ENCODE measurements around the gene SERPINH1.

Gene SERPINH1

DNA sequence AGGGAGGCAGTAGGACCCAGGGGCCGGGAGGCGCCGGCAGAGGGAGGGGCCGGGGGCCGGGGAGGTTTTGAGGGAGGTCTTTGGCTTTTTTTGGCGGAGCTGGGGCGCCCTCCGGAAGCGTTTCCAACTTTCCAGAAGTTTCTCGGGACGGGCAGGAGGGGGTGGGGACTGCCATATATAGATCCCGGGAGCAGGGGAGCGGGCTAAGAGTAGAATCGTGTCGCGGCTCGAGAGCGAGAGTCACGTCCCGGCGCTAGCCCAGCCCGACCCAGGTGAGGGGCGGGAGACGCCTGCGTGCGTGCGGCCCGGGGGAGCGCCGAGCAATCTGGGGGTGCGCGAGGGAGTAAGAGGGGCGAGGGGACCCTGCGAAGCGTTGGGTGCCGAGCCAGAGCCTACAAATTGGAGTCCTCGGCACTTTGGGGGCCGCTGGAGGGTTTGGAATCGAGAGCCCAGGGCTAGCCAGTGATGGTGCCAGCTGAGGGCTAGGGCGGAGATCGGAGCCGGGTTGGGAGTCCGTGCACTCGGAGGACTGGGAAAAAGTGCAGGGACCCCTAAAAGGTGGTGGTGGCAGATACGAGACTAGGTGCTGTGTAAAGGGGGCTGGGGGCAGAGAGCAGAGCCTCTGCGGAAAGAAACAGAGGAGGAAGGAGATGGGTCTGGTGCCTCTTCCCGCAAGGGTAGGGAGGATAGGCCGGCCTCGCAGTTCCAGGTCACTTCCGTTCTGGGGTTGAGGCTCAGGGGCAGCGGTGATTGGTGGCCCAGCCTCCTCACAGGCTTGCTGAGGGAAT, at the start of gene SERPINH1:
TSS of gene SERPINH1 (plus strand) at position 206 of the 788 bp plus-strand sequence. CDS start 4,097 bp downstream, outside the sequence.
- TF ChIP-seq POLR2A (IDR thresholded peaks at IDR 0.05; ENCODE audit: low read depth, low read length) = peak; percentile 95
- FAIRE-seq = no peak

DNA sequence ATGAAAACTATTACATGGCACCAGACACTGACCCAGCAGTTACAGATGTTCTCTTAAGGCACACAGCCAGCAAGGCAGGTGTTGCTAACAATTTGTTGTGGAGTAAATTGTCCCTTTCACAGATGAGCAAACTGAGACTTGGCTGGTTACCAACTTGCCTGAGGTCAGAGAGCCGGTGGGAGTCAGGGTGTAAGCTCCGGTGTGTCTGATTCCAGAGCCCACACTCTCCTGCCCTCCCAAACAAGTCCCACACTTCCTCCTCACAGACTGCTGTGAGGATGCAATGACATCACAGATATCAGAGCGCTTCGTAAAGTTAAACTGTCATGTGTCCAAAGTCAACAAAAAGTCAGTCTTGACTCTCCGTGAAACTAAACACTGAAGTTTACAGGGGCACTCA, 48.8 kb upstream of the SERPINH1 start:
- no peak for DNase-seq (ENCODE audit: insufficient read length, low spot score)
- no peak for FAIRE-seq
- TF ChIP-seq POLR2A (IDR thresholded peaks at IDR 0.05; ENCODE audit: low read depth, low read length) = no peak

More for the DNA sequence above, at the start of gene SERPINH1:
- peak; percentile 92 for DNase-seq (ENCODE audit: insufficient read length, low spot score)

DNA sequence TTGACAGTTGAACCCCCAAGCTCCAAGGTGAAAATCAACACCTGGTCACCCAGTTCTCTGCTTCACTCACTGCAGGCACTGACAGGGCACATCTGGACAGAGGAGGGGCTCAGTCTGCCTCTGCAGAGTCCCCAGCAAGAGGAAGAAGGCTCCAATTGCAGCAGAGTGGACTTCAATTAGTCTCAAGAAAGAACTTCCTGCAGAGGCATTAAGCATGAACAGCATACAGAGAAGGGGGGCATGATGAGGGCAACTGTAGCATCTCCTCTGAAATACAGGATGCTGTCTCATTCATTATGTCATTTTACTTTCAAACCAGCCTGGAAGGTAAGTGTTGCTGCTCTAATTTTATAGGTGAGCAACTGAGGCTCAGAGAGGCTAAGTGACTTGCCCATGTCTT, 47.5 kb upstream of the SERPINH1 start:
- DNase-seq (ENCODE audit: insufficient read length, low spot score) = no peak
- no peak for TF ChIP-seq POLR2A (IDR thresholded peaks at IDR 0.05; ENCODE audit: low read depth, low read length)
- FAIRE-seq = no peak

DNA sequence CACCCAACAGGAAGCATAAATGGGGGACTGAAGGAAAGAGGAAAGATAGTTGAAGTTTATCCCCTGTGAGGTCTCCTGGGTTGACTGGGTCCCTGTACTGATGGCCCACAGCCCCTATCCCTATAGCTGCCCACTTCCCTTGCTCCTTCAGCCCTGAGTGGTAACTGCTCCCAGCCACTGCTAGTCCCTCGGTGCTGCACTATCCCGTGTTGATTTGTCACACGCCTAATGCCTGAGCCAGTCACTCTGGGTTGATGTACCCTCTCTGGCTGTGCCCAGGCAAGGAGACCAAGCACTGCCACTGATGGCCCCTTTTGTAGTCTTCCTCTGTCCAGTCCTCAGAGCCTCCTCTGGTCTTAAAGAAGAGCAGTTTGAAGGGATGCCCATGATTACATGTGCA, 45.9 kb upstream of the SERPINH1 start:
- DNase-seq (ENCODE audit: insufficient read length, low spot score) (no peak), FAIRE-seq (no peak)
- no peak for TF ChIP-seq POLR2A (IDR thresholded peaks at IDR 0.05; ENCODE audit: low read depth, low read length)

DNA sequence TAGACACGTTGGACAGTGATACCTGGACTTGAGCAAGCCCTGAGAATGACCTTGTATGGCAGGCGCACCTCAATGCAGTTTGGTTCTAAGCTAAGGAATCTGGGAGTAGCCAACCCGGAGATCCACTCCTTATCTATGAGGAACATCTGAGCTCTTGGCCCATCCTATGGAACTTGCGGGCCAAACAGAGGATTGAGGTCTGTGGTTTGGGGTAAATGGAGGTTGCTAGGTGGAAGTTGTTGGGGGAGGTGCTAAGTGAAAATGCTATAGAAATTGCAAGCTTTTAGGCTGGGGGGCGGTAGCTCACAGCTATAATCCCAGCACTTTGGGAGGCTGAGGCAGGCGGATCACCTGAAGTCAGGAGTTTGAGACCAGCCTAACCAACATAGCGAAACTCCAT, 45.2 kb upstream of the SERPINH1 start:
- no peak for TF ChIP-seq POLR2A (IDR thresholded peaks at IDR 0.05; ENCODE audit: low read depth, low read length)
- DNase-seq (ENCODE audit: insufficient read length, low spot score) (no peak), FAIRE-seq (no peak)

DNA sequence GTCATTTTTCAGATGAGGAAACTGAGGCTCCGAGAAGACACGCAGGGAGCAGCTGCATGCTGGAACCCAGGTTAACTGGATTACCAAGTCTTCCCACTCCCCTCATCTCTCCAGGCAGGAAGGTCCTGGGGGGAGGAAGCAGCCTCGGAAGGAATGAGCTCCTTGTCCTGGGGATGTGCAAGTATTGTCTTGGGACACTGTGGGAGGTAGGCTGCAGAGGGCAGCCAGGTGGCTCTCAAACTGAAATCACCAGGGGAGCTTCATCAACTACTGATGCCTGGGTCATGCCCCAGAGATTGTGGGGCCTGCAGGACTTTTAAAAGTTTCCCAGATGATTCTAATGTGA, 43.9 kb upstream of the SERPINH1 start:
- FAIRE-seq (no peak), DNase-seq (ENCODE audit: insufficient read length, low spot score) (no peak)
- no peak for TF ChIP-seq POLR2A (IDR thresholded peaks at IDR 0.05; ENCODE audit: low read depth, low read length)

DNA sequence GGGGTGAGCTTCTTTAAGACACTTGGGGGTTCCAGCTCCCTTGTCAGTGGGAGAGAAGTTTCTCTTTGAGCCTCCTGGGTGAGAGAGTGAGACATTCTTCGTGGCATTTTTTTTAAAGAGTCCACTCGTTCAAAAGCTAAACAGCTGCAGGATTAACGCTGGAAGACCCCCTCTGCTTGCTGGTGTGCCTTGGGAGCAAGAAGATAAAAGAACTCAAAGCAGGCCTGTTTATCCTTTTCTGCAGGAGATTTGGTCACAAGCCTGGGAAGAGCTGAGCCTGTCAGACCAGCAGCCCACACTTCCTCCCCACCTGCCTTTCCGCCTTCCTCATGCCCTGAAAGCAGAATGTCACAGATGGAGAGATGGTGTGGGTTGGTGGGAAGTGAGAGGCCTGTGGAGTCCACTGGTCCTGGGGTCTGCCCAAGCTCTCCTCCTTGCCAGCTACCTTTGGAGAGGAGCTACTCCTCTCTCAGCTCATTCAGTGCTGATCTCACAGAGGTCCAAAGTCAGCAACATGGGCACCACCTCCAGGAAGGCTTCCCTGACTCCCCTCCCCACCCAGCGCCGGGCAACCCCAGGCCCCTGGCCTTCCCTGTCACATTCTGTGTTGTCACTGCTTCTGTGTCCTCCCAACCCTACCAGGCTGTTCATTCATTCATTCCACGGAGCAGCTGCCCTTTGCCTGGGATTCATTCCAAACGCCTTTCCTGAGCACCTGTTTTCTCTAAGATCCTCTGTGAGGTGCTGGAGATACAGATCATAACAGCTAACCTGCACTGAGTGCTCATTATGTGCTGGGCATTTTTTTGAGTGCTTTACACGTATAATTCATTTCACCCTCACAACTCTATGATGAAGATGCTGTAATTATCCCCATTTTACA, 43.0 kb upstream of the SERPINH1 start:
- DNase-seq (ENCODE audit: insufficient read length, low spot score) = no peak
- no peak for FAIRE-seq
- TF ChIP-seq POLR2A (IDR thresholded peaks at IDR 0.05; ENCODE audit: low read depth, low read length) = no peak

DNA sequence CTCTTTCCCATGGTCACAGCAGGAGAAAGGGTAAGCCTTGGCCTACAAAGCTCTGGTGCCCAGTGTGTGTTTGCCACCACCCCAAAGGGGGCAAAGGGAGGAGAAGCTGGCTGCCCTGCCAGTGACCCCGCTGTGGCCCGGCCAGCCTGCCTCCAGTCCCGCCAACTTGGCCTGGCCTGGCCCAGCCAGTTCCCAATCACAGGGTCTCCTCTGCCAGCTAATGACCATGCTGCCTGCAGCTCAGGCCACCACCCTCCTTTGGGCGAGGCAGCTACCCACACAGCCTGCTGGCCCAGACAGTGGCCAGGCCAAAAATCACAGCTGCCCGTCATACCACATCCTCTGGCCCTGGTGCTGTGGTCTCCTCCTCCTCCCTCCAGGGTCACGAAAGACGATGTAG, 41.4 kb upstream of the SERPINH1 start:
- DNase-seq (ENCODE audit: insufficient read length, low spot score) (no peak), FAIRE-seq (no peak)
- TF ChIP-seq POLR2A (IDR thresholded peaks at IDR 0.05; ENCODE audit: low read depth, low read length) = no peak

DNA sequence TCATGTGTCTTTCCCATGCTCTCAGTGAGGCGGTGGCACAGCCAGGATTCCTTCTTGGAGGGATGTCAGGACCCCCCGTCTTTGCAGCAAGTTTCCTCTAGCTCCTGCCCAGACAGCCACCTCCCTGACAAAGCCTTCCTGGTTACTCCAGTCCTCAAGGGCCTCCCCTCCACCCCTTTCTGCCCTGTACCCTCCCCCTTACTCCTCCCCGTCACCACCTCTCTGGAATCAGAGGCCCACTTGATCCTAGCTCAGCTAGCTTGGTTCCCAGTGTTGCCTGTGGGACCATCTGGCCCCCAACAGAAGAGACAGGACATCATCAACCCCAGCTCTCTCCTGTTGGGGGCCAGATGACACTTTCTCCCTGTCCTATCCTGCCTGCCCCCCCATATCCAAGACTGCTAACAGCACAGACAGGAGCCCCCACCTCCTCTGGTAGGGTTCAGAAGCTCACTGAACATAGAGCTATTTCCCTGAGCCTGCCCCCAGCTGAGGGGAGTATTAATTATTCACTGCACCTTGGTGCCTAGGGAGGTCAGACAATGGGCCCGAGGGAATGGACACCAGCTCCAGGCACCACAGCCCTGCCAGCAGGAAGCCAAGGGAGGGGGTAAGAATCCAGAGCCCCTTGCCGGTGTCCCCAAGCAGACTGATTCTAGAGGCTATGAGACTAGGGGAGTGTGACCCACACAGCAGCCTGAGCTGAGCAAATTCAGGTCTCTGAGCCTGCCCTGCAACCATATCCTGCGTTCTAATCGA, 39.6 kb upstream of the SERPINH1 start:
- DNase-seq (ENCODE audit: insufficient read length, low spot score) = no peak
- no peak for FAIRE-seq
- no peak for TF ChIP-seq POLR2A (IDR thresholded peaks at IDR 0.05; ENCODE audit: low read depth, low read length)

DNA sequence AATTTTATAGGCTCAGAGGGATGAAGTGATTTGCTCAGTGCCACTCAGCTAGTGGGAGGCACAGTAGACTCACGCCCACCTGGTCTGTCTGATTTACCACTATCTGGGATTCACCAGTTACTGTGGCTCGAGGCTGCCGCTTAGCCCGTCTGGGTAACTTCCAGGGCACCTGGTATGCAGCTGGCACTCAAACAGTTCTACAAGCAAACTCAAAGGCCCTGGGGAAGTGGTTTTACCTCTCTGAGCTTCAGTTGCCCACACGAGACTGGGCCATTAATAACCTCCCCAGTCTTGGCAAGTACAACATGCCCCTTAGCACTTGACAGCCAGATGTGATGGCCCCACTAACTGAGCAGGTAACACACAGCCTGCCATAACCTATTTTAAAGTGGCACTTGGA, 38.9 kb upstream of the SERPINH1 start:
- FAIRE-seq (no peak), DNase-seq (ENCODE audit: insufficient read length, low spot score) (no peak)

DNA sequence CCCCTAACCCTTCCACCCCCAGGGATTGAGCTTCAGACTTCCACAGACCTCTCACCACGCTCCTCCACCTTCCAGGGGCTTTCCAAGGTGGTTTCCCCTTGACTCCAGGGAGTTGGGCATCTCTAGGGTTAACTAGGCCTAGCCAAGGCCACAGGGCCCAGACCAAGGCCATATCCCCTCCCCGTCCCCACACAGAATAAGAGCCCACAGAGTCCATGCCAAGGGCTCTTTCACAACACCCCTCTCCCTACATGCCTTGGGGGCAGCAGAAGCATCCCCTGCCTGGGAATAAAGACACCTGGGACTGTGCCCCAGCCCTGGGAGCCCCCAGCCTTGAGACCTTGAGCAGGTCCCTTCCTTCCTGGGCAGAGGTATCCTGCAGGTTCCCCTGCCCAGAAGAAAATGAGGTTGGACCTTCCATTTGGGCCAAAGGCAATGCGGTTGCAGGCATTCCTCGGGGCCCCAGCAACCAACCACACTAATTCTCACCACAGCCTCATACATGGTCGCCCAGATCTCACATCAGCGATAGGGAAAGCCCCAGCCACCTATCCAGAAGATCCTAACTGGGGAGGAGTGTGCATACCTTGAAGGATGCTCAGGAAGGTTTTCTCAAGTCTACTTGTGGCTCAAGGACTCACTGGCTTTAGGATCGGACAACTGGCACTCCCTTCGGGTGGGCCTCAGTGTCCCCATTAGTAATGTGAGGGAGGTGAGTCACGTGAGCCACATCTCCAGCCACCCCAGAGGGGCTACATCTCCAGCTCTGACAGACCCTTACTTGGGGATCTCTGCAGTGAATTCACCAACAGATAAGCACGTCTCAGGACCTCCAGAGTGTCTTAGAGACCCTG, 38.0 kb upstream of the SERPINH1 start:
- DNase-seq (ENCODE audit: insufficient read length, low spot score) (no peak), FAIRE-seq (no peak)
- TF ChIP-seq POLR2A (IDR thresholded peaks at IDR 0.05; ENCODE audit: low read depth, low read length) = no peak

More for the DNA sequence above, 38.9 kb upstream of the SERPINH1 start:
- TF ChIP-seq POLR2A (IDR thresholded peaks at IDR 0.05; ENCODE audit: low read depth, low read length) = no peak

DNA sequence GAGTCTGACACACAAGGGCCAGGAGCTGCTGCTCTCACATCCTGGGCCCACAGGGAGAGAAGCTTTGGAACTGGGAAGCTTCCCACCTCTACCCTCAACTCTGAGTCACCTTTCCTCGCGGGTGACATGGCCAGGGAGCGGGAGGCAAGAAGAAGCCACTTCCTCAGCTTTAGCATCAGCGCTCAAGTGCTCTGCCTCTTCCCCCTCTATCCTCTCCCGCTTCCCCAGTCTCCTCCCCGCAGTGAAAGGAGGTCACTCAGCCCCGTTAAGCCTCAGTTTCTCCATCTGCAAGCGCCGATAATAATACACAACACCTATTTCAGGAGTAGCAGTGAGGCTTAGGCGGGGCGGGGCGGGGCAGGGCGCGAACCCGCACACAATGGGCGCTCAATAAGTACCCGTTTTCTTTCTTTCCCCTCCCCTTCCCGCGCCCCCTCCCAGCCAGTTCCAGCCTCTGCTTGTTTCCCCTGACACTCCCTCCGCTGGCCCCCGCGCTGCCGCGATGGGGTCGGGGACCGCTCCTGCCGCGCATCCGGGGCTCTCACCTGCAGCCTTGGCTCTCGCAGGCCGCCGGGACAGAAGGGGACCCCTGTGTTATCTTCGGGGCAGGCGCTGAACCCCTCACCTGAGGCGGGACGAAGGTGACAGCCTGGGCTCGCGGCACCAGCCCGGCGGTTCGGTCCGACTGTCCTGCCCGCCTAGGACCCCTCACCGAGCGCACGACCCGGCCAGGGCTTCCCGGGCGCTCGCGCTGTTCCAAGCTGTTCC, 37.2 kb upstream of the SERPINH1 start:
- DNase-seq (ENCODE audit: insufficient read length, low spot score) (peak; percentile 87), FAIRE-seq (no peak)
- TF ChIP-seq POLR2A (IDR thresholded peaks at IDR 0.05; ENCODE audit: low read depth, low read length) = no peak

Data from H54 (cell line).